ENCODE measurements around the gene PRKG1.

DNA sequence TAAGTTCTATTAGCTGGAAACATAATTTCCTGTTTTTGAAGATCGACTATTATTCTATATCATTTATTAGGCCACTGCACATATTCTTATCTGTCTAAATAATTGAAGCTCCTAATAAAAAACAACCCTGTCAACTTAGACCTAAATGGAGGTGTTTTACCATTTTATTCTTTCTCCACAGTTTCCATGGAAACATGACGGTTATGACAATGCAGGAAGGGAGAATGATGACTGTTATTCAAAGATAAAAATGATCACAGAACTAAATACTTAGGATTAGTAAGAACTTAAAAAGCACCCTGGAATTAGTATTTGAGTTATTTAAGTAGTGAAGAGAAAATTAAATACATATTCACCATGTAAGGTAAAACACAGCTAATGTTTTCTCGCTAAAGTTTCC lies 1119.9 kb downstream of the PRKG1 start:
- no peak for TF ChIP-seq EZH2phosphoT487 (IDR thresholded peaks at IDR 0.05)
- TF ChIP-seq, protein P1, sequence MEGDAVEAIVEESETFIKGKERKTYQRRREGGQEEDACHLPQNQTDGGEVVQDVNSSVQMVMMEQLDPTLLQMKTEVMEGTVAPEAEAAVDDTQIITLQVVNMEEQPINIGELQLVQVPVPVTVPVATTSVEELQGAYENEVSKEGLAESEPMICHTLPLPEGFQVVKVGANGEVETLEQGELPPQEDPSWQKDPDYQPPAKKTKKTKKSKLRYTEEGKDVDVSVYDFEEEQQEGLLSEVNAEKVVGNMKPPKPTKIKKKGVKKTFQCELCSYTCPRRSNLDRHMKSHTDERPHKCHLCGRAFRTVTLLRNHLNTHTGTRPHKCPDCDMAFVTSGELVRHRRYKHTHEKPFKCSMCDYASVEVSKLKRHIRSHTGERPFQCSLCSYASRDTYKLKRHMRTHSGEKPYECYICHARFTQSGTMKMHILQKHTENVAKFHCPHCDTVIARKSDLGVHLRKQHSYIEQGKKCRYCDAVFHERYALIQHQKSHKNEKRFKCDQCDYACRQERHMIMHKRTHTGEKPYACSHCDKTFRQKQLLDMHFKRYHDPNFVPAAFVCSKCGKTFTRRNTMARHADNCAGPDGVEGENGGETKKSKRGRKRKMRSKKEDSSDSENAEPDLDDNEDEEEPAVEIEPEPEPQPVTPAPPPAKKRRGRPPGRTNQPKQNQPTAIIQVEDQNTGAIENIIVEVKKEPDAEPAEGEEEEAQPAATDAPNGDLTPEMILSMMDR (IDR thresholded peaks at IDR 0.05): no peak
- TF ChIP-seq EZH2 (IDR thresholded peaks at IDR 0.05): no peak
